ENCODE results near the gene OR6A2.

OR6A2 gene

GRCh38 chr11:6755953-6756347 lies 43.5 kb downstream of the OR6A2 start:
- DNase-seq (ENCODE audit: low spot score), result no peak

GRCh38 chr11:6755303-6755952 lies 44.1 kb downstream of the OR6A2 start:
- peak; percentile 55 for DNase-seq (ENCODE audit: low spot score)

- DNase-seq (ENCODE audit: low spot score), result no peak
These were observed 52.3 kb downstream of the OR6A2 start for GRCh38 chr11:6747097-6747668.

GRCh38 chr11:6746626-6747025 lies 52.9 kb downstream of the OR6A2 start:
- no peak for DNase-seq (ENCODE audit: low spot score)

GRCh38 chr11:6746086-6746618 lies 53.3 kb downstream of the OR6A2 start:
- DNase-seq (ENCODE audit: low spot score), result no peak

GRCh38 chr11:6745465-6746015 lies 53.9 kb downstream of the OR6A2 start:
- no peak for DNase-seq (ENCODE audit: low spot score)

- DNase-seq (ENCODE audit: low spot score), result no peak
These were observed 54.5 kb downstream of the OR6A2 start for GRCh38 chr11:6745018-6745417.

GRCh38 chr11:6742260-6742659 lies 57.2 kb downstream of the OR6A2 start:
- no peak for DNase-seq (ENCODE audit: low spot score)

All from hematopoietic multipotent progenitor cell treated with erythropoietin and hydrocortisone succinate and interleukin-3 and kit ligand, for 17 days (in vitro differentiated cells).